HL-60/S4 treated with retinoic acid at 250 ng/mL for 4 days and 3 days (cell line): ENCODE data around the gene BMP2.

Experiments
- in situ Hi-C: fragments of 300-500 bp; cut with MboI; formaldehyde crosslinking; loops from 2 replicates; pipeline ENCODE4 v1.7.0; 2022; ENCODE audit warnings: low sequenced_read_pairs

BMP2 gene

DNA sequence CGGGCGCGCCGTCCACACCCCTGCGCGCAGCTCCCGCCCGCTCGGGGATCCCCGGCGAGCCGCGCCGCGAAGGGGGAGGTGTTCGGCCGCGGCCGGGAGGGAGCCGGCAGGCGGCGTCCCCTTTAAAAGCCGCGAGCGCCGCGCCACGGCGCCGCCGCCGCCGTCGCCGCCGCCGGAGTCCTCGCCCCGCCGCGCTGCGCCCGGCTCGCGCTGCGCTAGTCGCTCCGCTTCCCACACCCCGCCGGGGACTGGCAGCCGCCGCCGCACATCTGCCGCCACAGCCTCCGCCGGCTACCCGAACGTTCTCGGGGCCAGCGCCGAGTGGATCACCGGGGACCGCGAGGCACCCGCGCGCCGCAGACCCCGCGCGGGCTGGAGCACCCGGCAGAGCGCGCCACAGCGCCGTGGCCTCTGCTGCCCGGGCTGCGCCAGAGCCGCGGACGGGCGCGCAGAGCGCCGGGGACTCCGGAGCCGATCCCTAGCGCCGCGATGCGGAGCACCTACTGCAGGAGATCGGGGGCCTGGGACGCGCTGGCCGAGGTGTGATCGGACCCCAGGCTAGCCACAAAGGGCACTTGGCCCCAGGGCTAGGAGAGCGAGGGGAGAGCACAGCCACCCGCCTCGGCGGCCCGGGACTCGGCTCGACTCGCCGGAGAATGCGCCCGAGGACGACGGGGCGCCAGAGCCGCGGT lies at the start of gene BMP2:
Gene BMP2 (plus strand): TSS at position 151 of the 692 bp plus-strand sequence. CDS start 2,441 bp downstream, outside the sequence.
- in situ Hi-C loops = no loop called here

DNA sequence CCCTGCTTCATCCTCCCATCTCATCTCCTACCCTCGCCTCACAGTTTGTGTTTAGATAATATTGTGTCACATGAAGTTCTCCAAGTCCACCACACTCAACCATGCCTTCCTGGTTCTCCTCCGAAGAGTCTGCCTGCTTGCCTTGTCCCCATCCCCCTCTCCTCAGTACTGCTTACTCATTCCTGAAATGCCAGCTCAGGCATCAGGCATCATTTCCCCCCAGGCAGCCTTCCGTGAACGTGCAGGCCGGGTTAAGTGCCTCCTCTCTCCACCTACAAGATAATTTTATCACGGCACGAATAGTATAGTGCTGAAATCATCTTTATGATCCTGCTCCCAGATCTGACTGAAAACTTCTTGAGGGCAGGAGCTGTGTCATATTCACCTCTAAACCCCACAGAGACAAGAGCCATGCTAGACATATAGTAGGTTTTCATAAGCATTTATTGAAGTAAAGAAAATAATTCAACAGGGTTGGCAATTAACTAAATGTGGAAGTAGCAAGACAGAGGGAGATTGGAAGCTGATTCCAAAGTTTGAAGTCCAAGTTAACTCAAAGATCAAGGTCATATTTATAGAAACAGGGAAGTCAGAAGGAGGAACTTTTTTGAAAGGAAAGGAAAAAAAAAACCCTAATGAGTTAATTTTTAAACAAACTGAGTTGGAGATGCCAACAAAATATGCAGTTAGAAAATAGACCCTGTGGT lies 48.7 kb upstream of the BMP2 start:
- in situ Hi-C loops = no loop called here

DNA sequence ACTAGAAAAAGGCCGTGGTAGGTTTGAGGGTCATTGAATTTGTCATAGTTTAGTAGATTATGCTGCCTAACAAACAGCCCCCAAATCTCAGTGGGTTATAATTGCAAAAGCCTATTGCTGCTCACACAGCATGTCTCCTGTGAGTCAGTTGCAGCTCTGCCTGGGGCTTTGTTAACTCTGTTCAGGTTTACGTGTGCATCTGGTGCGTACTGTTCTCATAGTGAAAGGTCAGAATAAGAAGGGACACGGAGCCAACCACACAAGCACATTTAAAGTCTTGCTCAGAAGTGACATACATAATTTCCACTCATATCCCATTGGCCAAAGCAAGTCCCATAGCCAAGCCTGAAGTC lies 48.1 kb upstream of the BMP2 start:
- in situ Hi-C loops = no loop called here

DNA sequence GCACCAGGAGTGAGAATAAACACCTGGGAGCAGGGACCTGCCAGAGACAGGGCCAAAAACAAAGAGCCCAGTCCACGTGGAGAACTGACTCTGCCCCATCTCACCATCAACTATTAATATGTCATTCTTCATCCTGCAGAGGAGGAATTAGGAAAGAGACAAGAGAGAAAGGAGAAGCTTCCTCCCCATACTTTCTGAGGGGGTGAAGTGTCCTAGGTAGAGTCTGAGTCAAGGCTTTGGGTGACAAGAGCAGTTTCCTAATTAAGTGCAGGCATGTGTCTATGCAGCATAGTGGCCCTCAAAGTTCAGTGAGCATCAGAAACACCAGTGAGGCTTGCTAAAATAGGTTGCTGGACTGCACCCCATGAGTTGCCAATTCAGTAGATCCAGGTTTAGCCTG lies 40.7 kb upstream of the BMP2 start:
- in situ Hi-C loops = no loop called here

DNA sequence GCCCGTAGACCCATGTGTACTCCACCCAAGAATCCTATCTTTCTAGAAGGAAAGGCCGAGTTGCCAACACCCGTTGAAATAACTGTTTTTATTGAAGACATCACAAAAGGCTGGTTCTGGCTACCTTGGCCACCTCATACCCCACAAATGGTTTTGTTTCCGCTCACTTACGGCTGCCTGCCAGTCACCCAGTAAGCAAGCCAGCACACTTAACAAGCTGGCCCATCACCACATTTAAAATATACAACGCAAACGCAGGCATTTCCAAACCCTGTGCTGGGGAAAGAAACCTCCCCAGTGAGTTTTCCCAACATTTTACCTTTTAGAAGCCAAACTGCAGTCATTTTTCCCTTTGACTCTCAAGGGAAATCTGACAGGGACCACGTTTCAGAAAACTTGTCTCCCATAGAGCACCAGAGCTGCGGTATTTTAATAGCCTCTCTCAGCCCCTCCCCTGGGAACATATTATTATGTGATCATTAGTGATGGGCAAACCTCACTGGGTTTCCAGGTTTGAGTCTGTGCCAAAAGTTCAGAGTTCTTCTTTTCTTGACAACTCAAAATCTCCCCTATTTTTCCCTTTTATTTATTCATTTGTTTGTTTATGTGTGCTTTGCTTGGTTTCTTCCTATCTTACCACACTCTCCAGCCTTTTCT lies 36.7 kb upstream of the BMP2 start:
- in situ Hi-C loops = no loop called here

DNA sequence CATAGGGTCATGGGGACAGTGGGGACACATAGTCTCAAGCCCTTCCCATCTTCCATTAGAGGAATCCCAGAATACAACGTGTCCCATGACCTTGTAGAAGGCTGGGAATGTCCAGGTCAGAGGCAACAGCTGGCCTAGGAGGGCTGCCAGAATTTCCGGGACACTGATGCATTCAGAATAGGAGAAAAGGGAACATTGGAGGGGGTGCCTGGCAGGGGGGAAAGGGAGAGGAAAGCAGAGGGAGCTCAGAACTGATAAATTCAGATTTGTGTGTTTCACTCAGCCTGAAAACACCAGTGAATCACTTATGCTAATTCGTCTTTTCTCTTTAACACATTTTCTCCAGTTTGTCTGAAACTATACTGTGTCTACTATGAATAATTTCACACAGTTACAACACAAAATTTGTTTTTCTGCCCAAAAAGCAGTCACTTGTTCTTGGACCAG lies 35.5 kb upstream of the BMP2 start:
- in situ Hi-C loops = no loop called here

DNA sequence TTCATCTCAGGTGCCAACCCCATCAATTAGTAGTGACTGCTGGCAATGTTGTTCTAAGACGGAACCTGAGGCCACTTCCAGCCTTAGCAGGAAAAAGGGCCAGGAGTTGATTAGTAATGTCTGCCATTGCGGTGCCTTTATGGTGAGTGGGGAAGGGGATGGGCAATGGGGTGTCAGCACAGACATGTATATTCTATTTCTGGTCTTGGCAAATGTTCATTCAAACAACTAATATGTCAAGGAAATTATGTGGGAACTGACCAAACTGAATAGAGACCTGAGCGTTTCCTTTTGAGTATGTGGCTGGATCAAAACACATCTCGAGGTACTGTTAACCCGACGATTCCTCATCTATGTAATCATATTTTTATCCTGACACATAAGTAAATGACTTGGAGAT lies 34.6 kb upstream of the BMP2 start:
- in situ Hi-C loops = no loop called here

DNA sequence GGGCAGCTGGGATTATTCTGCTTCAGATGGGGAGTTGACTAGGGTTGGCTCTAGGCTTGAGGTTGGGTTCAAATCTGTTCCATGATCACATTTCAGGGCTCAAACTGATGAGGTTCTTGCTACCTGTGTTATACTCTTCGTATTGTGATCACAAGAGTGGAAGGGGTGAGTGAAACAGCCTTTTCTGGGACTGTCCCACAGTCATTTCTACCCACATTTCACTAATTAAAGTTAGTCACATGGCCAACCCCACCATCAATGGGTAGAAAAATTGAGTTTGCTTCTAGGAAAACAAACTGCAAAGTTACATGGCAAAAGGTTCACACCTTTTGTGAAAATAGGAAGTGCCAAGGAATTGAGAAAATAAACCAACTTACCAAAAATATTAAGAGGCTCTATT lies 33.5 kb upstream of the BMP2 start:
- in situ Hi-C loops = no loop called here

DNA sequence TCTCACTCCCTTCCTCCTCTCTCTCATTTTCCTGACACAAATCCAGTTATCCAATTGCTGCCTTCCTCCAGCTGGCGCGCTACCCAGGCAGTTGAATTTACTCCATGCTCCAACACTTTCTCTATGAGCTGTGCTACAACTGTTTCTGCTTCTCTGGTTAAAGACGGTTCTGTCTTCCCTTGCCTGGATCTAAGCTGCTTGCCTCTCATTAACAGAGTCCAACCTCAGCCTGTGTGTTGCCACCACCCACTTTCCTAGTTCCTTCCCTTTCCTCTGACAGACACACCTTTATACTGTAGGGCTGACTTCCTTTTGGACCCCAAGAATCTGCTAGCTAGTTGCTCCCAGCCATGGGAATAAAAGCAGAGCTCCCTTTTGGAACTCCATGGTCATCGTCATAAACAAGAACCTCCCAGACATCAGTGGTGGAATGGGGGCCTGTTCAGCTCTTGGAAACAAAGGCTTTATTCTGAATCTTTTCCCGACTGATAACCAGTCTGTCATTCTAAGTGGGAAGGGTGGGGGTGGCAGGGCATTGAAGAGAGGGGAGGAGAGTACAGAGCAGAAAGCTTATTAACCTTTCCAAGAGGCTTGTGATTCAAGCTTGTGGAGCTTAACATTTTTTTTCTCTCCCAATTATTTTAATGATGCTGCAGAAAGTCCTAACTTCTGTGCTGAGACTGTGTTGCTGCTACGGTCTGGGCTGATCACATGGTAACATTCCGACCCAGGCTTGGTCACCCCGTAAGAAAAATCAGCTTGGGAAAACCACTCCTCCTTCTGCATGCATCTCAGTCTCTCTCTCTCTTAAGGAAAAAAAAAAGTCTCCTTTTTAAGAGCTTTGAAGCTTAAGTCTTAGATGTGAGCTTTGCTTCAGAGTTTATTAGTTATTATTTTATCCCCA lies 31.3 kb upstream of the BMP2 start:
- in situ Hi-C loops = no loop called here

DNA sequence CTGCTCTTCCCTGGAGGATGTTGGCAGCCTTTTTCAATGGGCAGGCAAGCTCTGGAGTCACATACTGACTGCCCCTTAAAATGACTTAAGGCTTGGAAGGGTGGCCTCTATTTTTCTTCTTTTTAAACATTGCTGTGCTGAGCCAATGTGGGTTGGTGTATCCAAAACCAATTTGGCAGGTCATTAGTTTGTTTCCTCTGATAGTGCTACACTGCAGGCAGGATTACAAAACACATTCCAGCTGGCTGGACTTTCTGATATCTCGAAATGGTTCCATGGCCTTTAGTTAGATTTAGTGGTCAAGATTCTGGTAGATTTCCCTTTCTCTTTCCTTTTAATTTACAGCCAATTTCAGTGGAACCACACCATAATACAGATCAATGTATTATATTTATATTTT lies 28.1 kb upstream of the BMP2 start:
- in situ Hi-C loops = no loop called here

DNA sequence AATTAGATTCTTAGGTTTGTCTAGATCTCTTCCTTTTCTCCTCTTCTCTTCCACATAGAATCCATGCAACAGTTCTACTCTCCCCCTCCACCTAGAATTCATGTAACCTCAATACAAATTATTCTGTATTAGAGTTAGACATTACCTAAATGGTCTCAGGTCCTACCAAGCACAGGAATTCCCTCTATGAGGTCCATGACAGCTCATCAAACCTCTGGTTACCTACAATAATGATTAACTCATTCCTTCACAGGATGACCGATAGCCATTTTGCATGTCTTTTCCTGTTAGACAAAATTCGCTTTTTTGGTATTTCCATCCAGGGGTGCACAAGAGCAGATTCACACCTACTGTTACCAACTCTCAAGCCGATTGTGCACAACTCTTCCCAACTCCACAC lies 27.4 kb upstream of the BMP2 start:
- in situ Hi-C loops = no loop called here

DNA sequence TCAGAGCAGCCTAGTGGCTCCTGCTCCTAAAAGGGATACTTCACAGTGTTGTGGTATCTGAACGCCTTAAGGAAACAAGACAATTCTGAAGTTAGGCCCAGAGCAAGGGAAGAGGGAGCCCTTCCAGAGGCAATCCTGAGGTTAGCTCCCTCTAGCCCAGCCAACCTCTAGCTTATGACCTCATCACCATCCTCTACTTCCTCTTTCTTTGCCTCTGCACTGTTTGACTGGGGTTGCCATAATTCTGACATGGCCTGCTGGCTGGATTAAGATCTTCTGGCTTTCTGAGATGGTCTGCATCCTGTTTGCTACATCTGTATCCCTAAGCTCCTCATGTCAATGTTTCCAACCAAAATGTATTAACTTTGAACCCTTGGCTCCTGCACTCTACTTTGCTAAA lies 23.3 kb upstream of the BMP2 start:
- in situ Hi-C loops = no loop called here

DNA sequence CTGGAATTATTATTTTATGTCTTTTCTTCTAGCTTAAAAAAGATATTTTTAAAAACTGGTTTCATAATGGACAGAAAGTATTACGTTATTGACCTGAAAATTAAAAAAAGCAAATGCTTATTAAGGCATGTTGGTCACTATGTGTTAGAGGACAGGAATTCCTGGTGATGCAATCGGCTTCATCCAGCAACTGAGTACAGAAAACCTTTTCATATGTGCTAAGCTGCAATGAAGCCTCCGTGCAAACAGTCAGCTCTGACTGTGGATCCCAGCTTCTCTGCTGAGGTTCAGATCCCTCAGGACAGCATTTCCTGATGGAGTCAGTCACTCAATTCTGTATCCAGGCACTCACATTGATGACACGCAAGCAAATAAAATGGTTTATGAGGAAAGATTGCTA lies 22.7 kb upstream of the BMP2 start:
- in situ Hi-C loops = no loop called here

DNA sequence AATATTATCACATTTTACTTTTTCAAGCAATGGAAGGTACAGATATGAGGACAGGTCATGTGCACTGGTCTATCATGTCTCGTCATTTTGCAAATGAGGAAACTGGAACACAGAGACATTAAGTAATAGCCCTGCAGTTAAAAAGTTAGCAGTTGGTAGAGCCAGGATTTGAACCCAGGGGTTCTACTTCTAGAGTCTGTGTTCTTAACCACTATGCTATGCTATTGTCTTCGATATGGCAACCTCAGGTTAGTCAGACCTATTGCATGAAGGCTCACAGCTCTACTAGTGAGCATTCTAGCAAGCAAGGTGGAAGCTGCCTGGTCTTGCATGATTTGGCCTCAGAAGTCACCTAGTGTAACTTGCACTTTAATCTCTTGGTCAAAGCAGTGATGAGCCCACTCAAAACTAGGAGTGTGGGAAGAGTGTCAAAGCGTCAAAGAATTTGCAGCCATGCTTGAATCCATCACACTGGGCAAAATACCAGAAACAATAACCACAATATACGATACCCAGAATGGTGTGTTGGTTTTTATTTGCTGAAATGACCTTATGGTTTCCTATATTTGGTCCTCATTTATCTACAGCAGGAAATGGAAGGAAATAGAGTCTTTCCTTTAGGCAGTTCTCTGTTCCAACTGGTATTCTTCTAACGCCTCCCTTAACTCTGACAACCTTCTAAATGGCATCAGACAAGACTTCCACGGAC lies 20.4 kb upstream of the BMP2 start:
- in situ Hi-C loops = no loop called here

DNA sequence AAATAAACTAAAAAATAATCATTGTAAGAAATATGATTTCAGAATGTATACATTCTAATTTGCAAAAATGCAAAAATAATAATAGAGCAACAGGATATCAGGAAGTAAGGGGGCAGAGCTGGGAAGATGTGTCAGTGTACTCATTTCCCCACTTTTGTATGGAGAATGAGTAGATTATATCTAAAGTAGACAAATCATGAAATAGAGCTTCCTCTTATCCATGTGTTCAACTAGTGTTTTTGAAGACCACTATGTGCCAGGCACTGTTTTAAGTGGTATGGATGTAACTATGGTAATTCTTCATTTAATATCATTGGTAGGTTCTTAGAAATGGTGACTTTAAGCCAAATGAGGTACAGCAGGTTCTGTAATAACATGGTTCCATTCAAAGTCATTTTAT lies 17.0 kb upstream of the BMP2 start:
- in situ Hi-C loops = no loop called here

DNA sequence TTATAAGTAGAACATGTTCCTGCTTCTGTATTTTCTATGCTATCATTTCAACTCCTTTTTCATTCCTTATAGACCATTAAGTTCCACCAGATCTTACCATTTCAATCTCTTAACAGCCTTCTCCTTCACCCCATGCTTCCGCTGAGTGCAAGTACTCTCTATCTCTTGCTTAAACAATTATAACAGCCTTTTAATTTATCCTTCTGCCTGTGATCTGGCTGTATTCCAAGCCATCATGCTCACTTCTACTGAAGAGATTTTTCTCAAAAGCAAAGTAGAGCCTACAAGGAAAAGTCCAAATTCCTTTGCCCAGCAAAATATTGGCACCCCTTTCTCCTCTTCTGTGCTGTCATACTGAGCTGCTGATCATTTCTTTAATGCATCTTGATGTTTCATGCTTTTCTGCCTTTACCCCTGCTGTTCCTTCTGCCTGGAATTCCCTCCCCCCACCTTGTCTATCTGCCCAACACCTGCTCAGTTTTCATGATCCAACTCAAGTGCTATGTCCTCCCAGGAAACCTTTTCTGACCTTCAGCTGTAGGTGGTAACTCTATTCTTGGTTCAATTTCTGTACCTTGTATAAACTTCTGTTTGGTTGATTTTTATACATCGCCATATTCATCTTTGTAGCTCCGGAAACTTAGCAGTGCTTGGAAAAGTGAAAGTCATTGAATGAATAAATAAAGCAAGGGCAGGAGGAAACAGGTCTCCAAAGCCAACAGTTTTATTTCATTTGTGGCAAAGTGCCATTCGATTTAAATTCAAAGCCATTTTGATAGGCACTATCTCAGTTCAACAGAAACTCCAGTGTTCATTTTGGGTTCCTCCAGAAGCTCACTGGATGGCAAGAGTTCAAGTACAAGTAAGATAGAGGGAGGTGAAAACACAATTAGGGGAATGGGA lies 10.5 kb upstream of the BMP2 start:
- in situ Hi-C loops = no loop called here

DNA sequence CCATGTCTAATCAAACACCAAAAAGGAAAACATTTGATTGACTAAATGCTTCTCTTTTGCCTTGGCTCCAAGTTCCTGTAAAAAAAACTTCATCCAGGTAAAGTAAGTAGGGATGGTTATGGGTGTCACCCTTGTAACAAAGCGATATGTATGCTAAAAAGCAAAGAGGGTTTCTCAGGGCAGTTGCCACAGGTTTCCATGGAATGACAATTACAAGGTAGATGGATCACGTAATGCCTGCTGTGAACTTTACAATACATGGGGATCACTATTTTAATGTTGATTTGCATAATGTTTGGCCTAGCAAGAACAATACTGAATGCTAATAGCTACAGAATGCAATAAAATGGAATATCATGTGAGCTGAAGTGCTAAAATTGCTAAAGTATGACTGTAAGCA lies 2.9 kb upstream of the BMP2 start:
- in situ Hi-C loops = no loop called here

DNA sequence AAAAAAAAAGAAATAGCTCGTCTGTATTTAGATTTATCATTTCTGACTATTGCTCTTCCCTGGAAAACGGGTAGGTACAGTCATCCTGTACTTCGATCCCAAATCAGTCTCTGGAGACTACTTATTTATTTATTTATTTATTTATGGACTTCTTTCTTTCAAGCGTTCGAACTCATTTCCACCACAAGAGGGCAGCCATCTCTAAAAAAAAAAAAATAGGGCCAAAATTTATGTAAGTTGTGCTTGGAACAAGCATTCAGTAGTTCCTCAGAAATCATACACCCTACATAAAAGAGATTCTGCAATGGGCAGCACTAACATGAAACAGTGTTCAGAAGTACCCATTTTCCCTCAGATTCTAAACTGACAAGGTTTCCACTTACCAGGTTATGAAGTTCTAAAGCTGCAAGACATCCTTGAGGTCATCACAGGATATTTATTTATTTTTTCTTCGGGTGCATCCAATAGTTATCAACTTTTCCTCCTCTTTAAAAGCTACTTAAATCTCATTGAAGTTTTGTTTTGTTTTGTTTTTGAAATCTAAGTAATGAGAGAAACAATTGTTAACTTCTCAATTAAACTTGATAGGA lies 1.9 kb upstream of the BMP2 start:
- in situ Hi-C loops = no loop called here

DNA sequence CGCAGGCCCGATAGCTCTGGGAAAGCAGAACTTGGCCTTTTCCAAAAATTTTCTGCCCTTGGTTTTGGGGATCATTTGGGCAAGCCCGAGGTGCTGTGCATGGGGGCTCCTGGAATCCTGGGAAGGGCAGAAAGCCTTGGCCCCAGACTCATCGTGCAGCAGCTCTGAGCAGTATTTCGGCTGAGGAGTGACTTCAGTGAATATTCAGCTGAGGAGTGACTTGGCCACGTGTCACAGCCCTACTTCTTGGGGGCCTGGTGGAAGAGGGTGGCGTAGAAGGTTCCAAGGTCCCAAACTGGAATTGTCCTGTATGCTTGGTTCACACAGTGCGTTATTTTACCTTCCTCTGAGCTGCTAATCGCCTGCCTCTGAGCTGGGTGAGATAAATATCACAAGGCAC lies 1.1 kb upstream of the BMP2 start:
- in situ Hi-C loops = no loop called here
